Hepatocyte (in vitro differentiated cells): Measurements from ENCODE around the gene SCNM1. TPM values are rescaled to one million over a fixed set of nuclear protein-coding genes. Genes with fewer than 3 reads are reported as not detected.

Experiments used
- DNase-seq: peaks from one replicate; pipeline ENCODE4 v3.0.0-alpha.2; 2016; ENCODE audit warnings: low spot score
- H2AFZ ChIP-seq: fragments of 200-600 bp; sonication (generic); 2 replicates; pipeline ENCODE4 v1.6.0; 2016; ENCODE audit warnings: antibody characterized with exemption, mild to moderate bottlenecking
- H3K27ac ChIP-seq: fragments of 200-600 bp; sonication (generic); 2 replicates; pipeline ENCODE4 v1.5.1; 2016; ENCODE audit warnings: mild to moderate bottlenecking
- H3K27me3 ChIP-seq: fragments of 200-600 bp; sonication (generic); 2 replicates; pipeline ENCODE4 v1.6.1; 2016
- H3K36me3 ChIP-seq: fragments of 200-600 bp; sonication (generic); replicated peaks from 2 replicates; pipeline ENCODE4 v1.5.1; 2016; ENCODE audit warnings: low read depth; ENCODE audit not compliant: insufficient read depth
- H3K4me1 ChIP-seq: fragments of 200-600 bp; sonication (generic); 2 replicates; pipeline ENCODE4 v1.5.1; 2016; ENCODE audit warnings: mild to moderate bottlenecking, moderate library complexity; ENCODE audit not compliant: insufficient read depth
- H3K4me2 ChIP-seq: fragments of 200-600 bp; sonication (generic); 2 replicates; pipeline ENCODE4 v1.6.0; 2016
- H3K4me3 ChIP-seq: fragments of 200-600 bp; sonication (generic); 2 replicates; pipeline ENCODE4 v1.5.1; 2016; ENCODE audit warnings: mild to moderate bottlenecking
- H3K79me2 ChIP-seq: fragments of 200-600 bp; sonication (generic); 2 replicates; pipeline ENCODE4 v1.6.0; 2017; ENCODE audit warnings: mild to moderate bottlenecking
- H3K9me2 ChIP-seq: fragments of 200-600 bp; sonication (generic); replicated peaks from 2 replicates; pipeline ENCODE4 v1.6.0; 2017; ENCODE audit warnings: mild to moderate bottlenecking; ENCODE audit not compliant: insufficient read depth
- H3K9me3 ChIP-seq: fragments of 200-600 bp; sonication (generic); 2 replicates; pipeline ENCODE4 v1.5.1; 2016; ENCODE audit warnings: low read depth, mild to moderate bottlenecking
- H4K20me1 ChIP-seq: fragments of 200-600 bp; sonication (generic); 2 replicates; pipeline ENCODE4 v1.6.0; 2016; ENCODE audit warnings: mild to moderate bottlenecking; ENCODE audit not compliant: insufficient read depth, poor library complexity, severe bottlenecking
- EZH2 ChIP-seq: fragments of 200-600 bp; sonication (generic); IDR thresholded peaks from 2 replicates; pipeline ENCODE4 v1.6.1; 2016; ENCODE audit warnings: antibody characterized with exemption, mild to moderate bottlenecking, borderline replicate concordance
- EZH2phosphoT487 ChIP-seq: fragments of 200-600 bp; sonication (generic); IDR thresholded peaks from one replicate; pipeline ENCODE4 v1.6.1; 2018; ENCODE audit warnings: antibody characterized with exemption, mild to moderate bottlenecking, low read depth, moderate library complexity; ENCODE audit not compliant: unreplicated experiment, severe bottlenecking
- WGBS: methylation state at CpG from one replicate; pipeline ENCODE4 v1.1.6; 2016; ENCODE audit warnings: low lambda C conversion rate; ENCODE audit errors: missing lambda C conversion rate; 5-methylcytosine and 5-hydroxymethylcytosine counted together
- polyA plus RNA-seq: library from polyadenylated mRNA; unstranded; fragments of >200 nt; fragmentation: Nextera tagmentation; extraction: Ambion mirVana; gene quantifications from 2 replicates; pipeline ENCODE4 v1.2.1, GENCODE V29; 2016
- total RNA-seq: library from RNA; depleted of rRNA; stranded (reverse); fragments of >200 nt; gene quantifications from 2 replicates; pipeline ENCODE4 v1.2.3, GENCODE V29; 2014
- TF ChIP-seq, protein P1 (sequence below): fragments of 200-600 bp; sonication (generic); IDR thresholded peaks from 2 replicates; pipeline ENCODE4 v1.5.1; 2016; ENCODE audit warnings: antibody characterized with exemption, mild to moderate bottlenecking; ENCODE audit not compliant: poor library complexity

Gene SCNM1
- total and polyA plus RNA-seq, 2 experiments from 2014 or later = 21.5 to 55.4 TPM

- no peaks in the 10 kb centered on the region for H3K9me2 ChIP-seq
- H2AFZ ChIP-seq = no peak overlapping the region
- 96% methylated on average over 6 of the region's 6 CpGs for WGBS
- H3K9me3 ChIP-seq = no peaks in the 10 kb centered on the region
- no peaks in the 10 kb centered on the region for H3K4me1 ChIP-seq
- TF ChIP-seq, protein P1, sequence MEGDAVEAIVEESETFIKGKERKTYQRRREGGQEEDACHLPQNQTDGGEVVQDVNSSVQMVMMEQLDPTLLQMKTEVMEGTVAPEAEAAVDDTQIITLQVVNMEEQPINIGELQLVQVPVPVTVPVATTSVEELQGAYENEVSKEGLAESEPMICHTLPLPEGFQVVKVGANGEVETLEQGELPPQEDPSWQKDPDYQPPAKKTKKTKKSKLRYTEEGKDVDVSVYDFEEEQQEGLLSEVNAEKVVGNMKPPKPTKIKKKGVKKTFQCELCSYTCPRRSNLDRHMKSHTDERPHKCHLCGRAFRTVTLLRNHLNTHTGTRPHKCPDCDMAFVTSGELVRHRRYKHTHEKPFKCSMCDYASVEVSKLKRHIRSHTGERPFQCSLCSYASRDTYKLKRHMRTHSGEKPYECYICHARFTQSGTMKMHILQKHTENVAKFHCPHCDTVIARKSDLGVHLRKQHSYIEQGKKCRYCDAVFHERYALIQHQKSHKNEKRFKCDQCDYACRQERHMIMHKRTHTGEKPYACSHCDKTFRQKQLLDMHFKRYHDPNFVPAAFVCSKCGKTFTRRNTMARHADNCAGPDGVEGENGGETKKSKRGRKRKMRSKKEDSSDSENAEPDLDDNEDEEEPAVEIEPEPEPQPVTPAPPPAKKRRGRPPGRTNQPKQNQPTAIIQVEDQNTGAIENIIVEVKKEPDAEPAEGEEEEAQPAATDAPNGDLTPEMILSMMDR = no peak
- TF ChIP-seq EZH2 (no peak), EZH2phosphoT487 (no peak)
- no peak overlapping the region for H3K4me2 ChIP-seq
- no peaks in the 10 kb centered on the region for H3K27me3 ChIP-seq
- H3K79me2 ChIP-seq = no peaks in the 10 kb centered on the region
- no peak overlapping the region for H3K4me3 ChIP-seq
- no peaks in the 10 kb centered on the region for H3K36me3 ChIP-seq
- DNase-seq = no peak
- H3K27ac ChIP-seq = no peak overlapping the region
- H4K20me1 ChIP-seq = no peaks in the 10 kb centered on the region
Measured at GRCh38 chr1:151157067-151157531, 8.8 kb upstream of the SCNM1 start.

DNA sequence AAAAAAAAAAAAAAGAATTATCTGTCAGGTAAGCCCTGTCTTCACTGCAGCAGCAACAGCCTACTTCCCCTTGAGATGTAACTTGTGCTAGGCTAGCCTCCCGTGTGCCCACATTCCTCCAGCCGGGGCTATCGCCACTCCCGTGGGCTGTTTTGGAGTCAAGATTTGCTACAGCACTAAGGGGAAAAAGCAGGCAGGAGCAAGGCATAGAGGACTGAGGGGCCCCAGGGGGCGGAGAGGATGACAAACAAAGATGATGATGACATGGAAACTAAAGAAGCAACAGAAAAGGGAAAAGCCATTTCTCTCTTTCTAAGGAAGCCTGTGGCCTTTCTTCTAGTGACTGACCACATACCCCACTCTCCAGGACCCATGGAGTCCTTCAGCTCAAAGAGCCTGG, 7.6 kb upstream of the SCNM1 start:
- Histone ChIP-seq H3K27me3 (no peaks in the 10 kb centered on the region), H2AFZ (no peak overlapping the region), H3K9me2 (no peaks in the 10 kb centered on the region), H3K9me3 (no peaks in the 10 kb centered on the region), H3K27ac (no peak overlapping the region), H3K4me3 (no peak overlapping the region), H4K20me1 (no peaks in the 10 kb centered on the region), H3K36me3 (no peaks in the 10 kb centered on the region), H3K4me1 (no peaks in the 10 kb centered on the region), H3K4me2 (no peak overlapping the region), H3K79me2 (peaks cover 9% of the 10 kb centered on the region)
- TF ChIP-seq, protein P1 = no peak
- TF ChIP-seq EZH2 = no peak
- TF ChIP-seq EZH2phosphoT487 = no peak
- no peak for DNase-seq
- 90% methylated on average over 5 of the region's 5 CpGs for WGBS

DNA sequence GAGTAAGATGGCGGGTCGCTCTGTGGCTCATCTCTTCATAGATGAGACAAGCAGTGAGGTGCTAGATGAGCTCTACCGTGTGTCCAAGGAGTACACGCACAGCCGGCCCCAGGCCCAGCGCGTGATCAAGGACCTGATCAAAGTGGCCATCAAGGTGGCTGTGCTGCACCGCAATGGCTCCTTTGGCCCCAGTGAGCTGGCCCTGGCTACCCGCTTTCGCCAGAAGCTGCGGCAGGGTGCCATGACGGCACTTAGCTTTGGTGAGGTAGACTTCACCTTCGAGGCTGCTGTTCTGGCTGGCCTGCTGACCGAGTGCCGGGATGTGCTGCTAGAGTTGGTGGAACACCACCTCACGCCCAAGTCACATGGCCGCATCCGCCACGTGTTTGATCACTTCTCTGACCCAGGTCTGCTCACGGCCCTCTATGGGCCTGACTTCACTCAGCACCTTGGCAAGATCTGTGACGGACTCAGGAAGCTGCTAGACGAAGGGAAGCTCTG, 7.1 kb upstream of the SCNM1 start:
- Histone ChIP-seq H3K4me2 (no peak overlapping the region), H4K20me1 (no peaks in the 10 kb centered on the region), H3K4me3 (no peak overlapping the region), H3K9me3 (no peaks in the 10 kb centered on the region), H3K9me2 (no peaks in the 10 kb centered on the region), H3K36me3 (no peaks in the 10 kb centered on the region), H3K27me3 (no peaks in the 10 kb centered on the region), H3K27ac (no peak overlapping the region), H3K4me1 (no peaks in the 10 kb centered on the region), H2AFZ (no peak overlapping the region), H3K79me2 (peaks cover 13% of the 10 kb centered on the region)
- no peak for DNase-seq
- TF ChIP-seq EZH2phosphoT487 (no peak), EZH2 (no peak)
- TF ChIP-seq, protein P1 = no peak
- 96% methylated on average over 22 of the region's 22 CpGs for WGBS

GRCh38 chr1:151159373-151159772, 6.6 kb upstream of the SCNM1 start:
- Histone ChIP-seq H4K20me1 (no peaks in the 10 kb centered on the region), H3K36me3 (no peaks in the 10 kb centered on the region), H3K4me2 (no peak overlapping the region), H3K4me3 (no peak overlapping the region), H3K79me2 (peaks cover 19% of the 10 kb centered on the region), H2AFZ (no peak overlapping the region), H3K27ac (no peak overlapping the region), H3K9me2 (no peaks in the 10 kb centered on the region), H3K27me3 (no peaks in the 10 kb centered on the region), H3K9me3 (no peaks in the 10 kb centered on the region), H3K4me1 (peaks cover 6% of the 10 kb centered on the region)
- DNase-seq = no peak
- TF ChIP-seq, protein P1 = no peak
- no peak for TF ChIP-seq EZH2
- TF ChIP-seq EZH2phosphoT487 = no peak
